ACC112 (cell line): ENCODE data around the gene TRAFD1.

Source experiments
- H2AFZ ChIP-seq: fragments of 200-600 bp; sonication (generic); one replicate; pipeline ENCODE4 v1.6.0; 2017; ENCODE audit warnings: antibody characterized with exemption, low read length; ENCODE audit not compliant: unreplicated experiment
- H3K27ac ChIP-seq: fragments of 200-600 bp; sonication (generic); 2 replicates; pipeline ENCODE4 v1.5.1; 2014; ENCODE audit warnings: low read depth, mild to moderate bottlenecking, antibody characterized with exemption, low read length, moderate library complexity
- H3K27me3 ChIP-seq: fragments of 200-600 bp; sonication (generic); 2 replicates; pipeline ENCODE4 v1.6.1; 2014; ENCODE audit warnings: mild to moderate bottlenecking, antibody characterized with exemption, low read length, moderate library complexity, mixed read lengths; ENCODE audit not compliant: insufficient read depth
- H3K36me3 ChIP-seq: fragments of 200-600 bp; sonication (generic); 2 replicates; pipeline ENCODE4 v1.6.1; 2016; ENCODE audit warnings: mild to moderate bottlenecking, antibody characterized with exemption, low read length, moderate library complexity, mixed read lengths; ENCODE audit not compliant: insufficient read depth
- H3K4me1 ChIP-seq: fragments of 200-600 bp; sonication (generic); one replicate; pipeline ENCODE4 v1.6.1; 2016; ENCODE audit warnings: low read length, mixed read lengths; ENCODE audit not compliant: insufficient read depth, unreplicated experiment, control insufficient read depth
- H3K4me3 ChIP-seq: fragments of 200-600 bp; sonication (generic); 2 replicates; pipeline ENCODE4 v1.5.1; 2014; ENCODE audit warnings: mild to moderate bottlenecking, low read depth, low read length
- H3K79me2 ChIP-seq: fragments of 200-600 bp; sonication (generic); one replicate; pipeline ENCODE4 v1.6.0; 2016; ENCODE audit warnings: low read length; ENCODE audit not compliant: control insufficient read depth, unreplicated experiment, insufficient read depth

TRAFD1 gene

GRCh38 chr12:112178796-112179195, 53.4 kb downstream of the TRAFD1 start:
- Histone ChIP-seq H3K27me3 (no peaks in the 10 kb centered on the region), H3K4me3 (no peak overlapping the region), H3K27ac (no peak overlapping the region), H3K4me1 (no peaks in the 10 kb centered on the region), H2AFZ (no peak overlapping the region), H3K36me3 (peaks cover 11% of the 10 kb centered on the region; the same call in 1 of the 2 replicates), H3K79me2 (no peaks in the 10 kb centered on the region)

- Histone ChIP-seq H3K36me3 (peaks cover 11% of the 10 kb centered on the region; the same call in 1 of the 2 replicates), H3K4me1 (no peaks in the 10 kb centered on the region)
Observed at GRCh38 chr12:112179341-112179740, 54.0 kb downstream of the TRAFD1 start.

GRCh38 chr12:112179916-112180315, 54.6 kb downstream of the TRAFD1 start:
- no peaks in the 10 kb centered on the region for H3K79me2 ChIP-seq
- H3K4me1 ChIP-seq, result no peaks in the 10 kb centered on the region
- no peaks in the 10 kb centered on the region for H3K27me3 ChIP-seq
- H3K4me3 ChIP-seq, result no peak overlapping the region
- no peak overlapping the region for H3K27ac ChIP-seq
- H2AFZ ChIP-seq, result no peak overlapping the region
- H3K36me3 ChIP-seq, result peaks cover 8% of the 10 kb centered on the region; the same call in 1 of the 2 replicates

More at GRCh38 chr12:112179341-112179740, 54.0 kb downstream of the TRAFD1 start:
- Histone ChIP-seq H2AFZ (no peak overlapping the region), H3K79me2 (no peaks in the 10 kb centered on the region), H3K27ac (no peak overlapping the region), H3K27me3 (no peaks in the 10 kb centered on the region), H3K4me3 (no peak overlapping the region)

GRCh38 chr12:112180422-112180821, 55.1 kb downstream of the TRAFD1 start:
- H3K4me1 ChIP-seq, result no peaks in the 10 kb centered on the region
- no peaks in the 10 kb centered on the region for H3K79me2 ChIP-seq
- no peak overlapping the region for H3K4me3 ChIP-seq
- H2AFZ ChIP-seq, result no peak overlapping the region
- peaks cover 7% of the 10 kb centered on the region; the same call in 1 of the 2 replicates for H3K36me3 ChIP-seq
- H3K27ac ChIP-seq, result no peak overlapping the region
- no peaks in the 10 kb centered on the region for H3K27me3 ChIP-seq

- Histone ChIP-seq H3K27ac (no peak overlapping the region), H3K79me2 (no peaks in the 10 kb centered on the region), H3K4me3 (no peak overlapping the region), H3K36me3 (peaks cover 7% of the 10 kb centered on the region; the same call in 1 of the 2 replicates), H2AFZ (no peak overlapping the region), H3K27me3 (no peaks in the 10 kb centered on the region), H3K4me1 (no peaks in the 10 kb centered on the region)
Observed at GRCh38 chr12:112182499-112182898, 57.1 kb downstream of the TRAFD1 start.

GRCh38 chr12:112183141-112184021, 58.0 kb downstream of the TRAFD1 start:
- H3K36me3 ChIP-seq, result peaks cover 5% of the 10 kb centered on the region; the same call in 1 of the 2 replicates
- H3K27me3 ChIP-seq, result no peaks in the 10 kb centered on the region
- H3K4me3 ChIP-seq, result no peak overlapping the region
- no peak overlapping the region for H2AFZ ChIP-seq
- H3K4me1 ChIP-seq, result no peaks in the 10 kb centered on the region
- no peaks in the 10 kb centered on the region for H3K79me2 ChIP-seq
- no peak overlapping the region for H3K27ac ChIP-seq

GRCh38 chr12:112184056-112184887, 58.9 kb downstream of the TRAFD1 start:
- H3K4me1 ChIP-seq, result no peaks in the 10 kb centered on the region
- no peaks in the 10 kb centered on the region for H3K27me3 ChIP-seq
- no peak overlapping the region for H2AFZ ChIP-seq
- H3K36me3 ChIP-seq, result no peaks in the 10 kb centered on the region; the same call in 1 of the 2 replicates
- no peaks in the 10 kb centered on the region for H3K79me2 ChIP-seq
- H3K27ac ChIP-seq, result no peak overlapping the region
- H3K4me3 ChIP-seq, result no peak overlapping the region

GRCh38 chr12:112185093-112185923, 59.9 kb downstream of the TRAFD1 start:
- no peaks in the 10 kb centered on the region; the same call in 1 of the 2 replicates for H3K36me3 ChIP-seq
- H3K4me3 ChIP-seq, result no peak overlapping the region
- no peaks in the 10 kb centered on the region for H3K4me1 ChIP-seq
- no peaks in the 10 kb centered on the region for H3K27me3 ChIP-seq
- H3K79me2 ChIP-seq, result no peaks in the 10 kb centered on the region
- no peak overlapping the region for H3K27ac ChIP-seq
- no peak overlapping the region for H2AFZ ChIP-seq

GRCh38 chr12:112188130-112188830, 62.9 kb downstream of the TRAFD1 start:
- Histone ChIP-seq H3K4me3 (no peak overlapping the region), H3K4me1 (no peaks in the 10 kb centered on the region), H3K79me2 (no peaks in the 10 kb centered on the region), H2AFZ (no peak overlapping the region), H3K27me3 (no peaks in the 10 kb centered on the region), H3K36me3 (no peaks in the 10 kb centered on the region; the same call in 1 of the 2 replicates), H3K27ac (no peak overlapping the region)
